Gastroesophageal sphincter (tissue), 3 donors: ENCODE results near the gene TSPOAP1.

Experiments
- CTCF ChIP-seq, 4 experiments: fragments of 200-600 bp in 2 of 4; fragments of 450-650 bp in 2 of 4; sonication (generic) in 1 of 4; IDR thresholded peaks; one replicate each; pipeline ENCODE4 v1.5.1; 2017 to 2019; ENCODE audit warnings: antibody characterized with exemption in 4 of 4, mild to moderate bottlenecking in 2 of 4, moderate library complexity in 2 of 4
- POLR2A ChIP-seq, 2 donors: fragments of 450-650 bp; IDR thresholded peaks; one replicate each; pipeline ENCODE4 v1.6.1; 2017; ENCODE audit warnings: antibody characterized with exemption in 2 of 2, mild to moderate bottlenecking in 2 of 2, moderate library complexity in 1 of 2

- TF ChIP-seq CTCF (IDR thresholded peaks at IDR 0.05) (no peak), POLR2A (IDR thresholded peaks at IDR 0.05) (no peak)
These were observed 5.2 kb upstream of the TSPOAP1 start for GRCh38 chr17:58333736-58334207.
